OCI-M2 (cell line): ENCODE results near the gene HTT-AS.
"Not testable (repeated sequence)": the region's sequence is repeated elsewhere in the genome, so short reads cannot be mapped to it uniquely, and the experiment has no call there.

ENCODE experiments used
- DNase-seq: peaks from one replicate; lab custom pipeline; 2025; ENCODE audit not compliant: unreplicated experiment; lab: John Stamatoyannopoulos, UW

The HTT-AS gene

GRCh38 chr4:3074078-3074845, at the start of gene HTT-AS, which contains the start of gene HTT:
Gene HTT-AS (minus strand): TSS chr4:3074538.
Gene HTT (plus strand): TSS chr4:3074681. CDS start chr4:3074826, 145 bp downstream.
- peak; percentile 43 for DNase-seq

DNA sequence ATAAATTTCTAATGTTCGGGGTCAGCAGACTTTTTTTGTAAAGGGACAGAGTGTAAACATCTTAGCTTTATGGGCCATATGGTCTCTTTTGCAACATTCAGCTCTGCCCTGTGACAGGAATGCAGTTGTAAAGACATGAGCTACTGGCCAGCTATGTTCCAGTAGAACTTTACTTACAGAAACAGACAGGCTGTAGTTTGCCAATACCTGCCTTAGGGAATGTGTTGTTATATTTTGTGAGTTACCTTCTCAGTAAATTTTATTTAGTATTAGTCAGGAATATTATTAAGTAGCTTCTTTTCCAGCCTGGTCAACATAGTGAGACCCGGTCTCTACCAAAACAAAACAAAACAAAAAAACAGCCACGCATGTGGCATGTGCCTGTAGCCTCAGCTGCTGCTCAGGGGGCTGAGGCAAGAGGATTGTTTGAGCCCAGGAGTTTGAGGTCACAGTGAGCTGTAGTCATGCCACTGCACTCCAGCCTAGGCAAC, 48.9 kb upstream of the HTT-AS start:
- DNase-seq = no peak

DNA sequence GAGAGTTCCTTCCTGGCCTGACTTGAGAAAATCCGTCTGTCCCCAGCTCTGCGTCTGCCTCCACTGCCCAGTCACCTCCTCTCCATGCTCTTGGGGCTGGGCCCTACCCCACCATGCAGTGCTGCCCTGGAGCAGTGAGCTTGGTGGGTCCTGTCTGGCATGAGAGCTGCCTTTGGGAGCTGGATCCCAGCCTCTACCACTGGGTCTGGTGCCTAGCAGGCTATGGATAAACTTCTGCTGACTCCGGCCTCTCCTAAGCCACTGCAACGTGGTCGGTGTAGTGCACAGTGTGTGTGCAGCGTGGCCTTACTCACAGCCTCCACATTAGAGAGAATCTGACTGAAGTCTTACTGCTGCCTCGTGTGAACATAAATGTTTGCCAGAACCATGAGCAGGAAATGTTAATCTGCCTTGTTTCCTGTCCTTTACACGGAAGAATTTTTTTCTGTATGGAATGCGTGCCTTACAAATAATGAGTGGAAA, 47.8 kb upstream of the HTT-AS start:
- no peak for DNase-seq

GRCh38 chr4:3121596-3121995, 47.3 kb upstream of the HTT-AS start:
- no peak for DNase-seq

DNA sequence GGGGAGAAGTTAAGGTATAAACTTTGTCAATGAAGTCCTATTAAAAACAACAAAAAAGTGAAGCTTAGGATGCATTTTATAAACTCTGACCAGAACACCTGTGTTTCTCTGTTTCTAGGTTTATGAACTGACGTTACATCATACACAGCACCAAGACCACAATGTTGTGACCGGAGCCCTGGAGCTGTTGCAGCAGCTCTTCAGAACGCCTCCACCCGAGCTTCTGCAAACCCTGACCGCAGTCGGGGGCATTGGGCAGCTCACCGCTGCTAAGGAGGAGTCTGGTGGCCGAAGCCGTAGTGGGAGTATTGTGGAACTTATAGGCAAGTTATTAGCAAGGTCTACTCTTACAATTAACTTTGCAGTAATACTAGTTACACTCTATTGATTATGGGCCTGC, 46.8 kb upstream of the HTT-AS start:
- DNase-seq = no peak

DNA sequence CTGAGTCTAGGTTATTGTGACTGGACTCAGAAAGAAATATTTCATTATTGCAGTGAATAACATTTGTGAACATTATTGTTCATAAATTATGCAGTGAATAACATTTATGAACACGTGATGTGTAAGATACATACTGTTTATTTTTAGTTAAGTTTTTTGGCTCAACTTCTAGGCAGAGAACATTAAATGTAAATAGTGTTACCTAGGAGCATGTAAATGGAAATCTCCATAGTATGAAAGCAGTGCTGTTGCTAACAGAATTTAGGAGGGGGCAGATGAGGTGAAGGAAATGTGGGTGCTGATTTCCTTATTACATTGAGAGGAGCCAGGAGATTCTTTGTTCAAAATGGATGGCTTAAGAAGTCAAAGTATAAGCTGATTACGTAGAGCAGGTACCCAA, 45.1 kb upstream of the HTT-AS start:
- no peak for DNase-seq

DNA sequence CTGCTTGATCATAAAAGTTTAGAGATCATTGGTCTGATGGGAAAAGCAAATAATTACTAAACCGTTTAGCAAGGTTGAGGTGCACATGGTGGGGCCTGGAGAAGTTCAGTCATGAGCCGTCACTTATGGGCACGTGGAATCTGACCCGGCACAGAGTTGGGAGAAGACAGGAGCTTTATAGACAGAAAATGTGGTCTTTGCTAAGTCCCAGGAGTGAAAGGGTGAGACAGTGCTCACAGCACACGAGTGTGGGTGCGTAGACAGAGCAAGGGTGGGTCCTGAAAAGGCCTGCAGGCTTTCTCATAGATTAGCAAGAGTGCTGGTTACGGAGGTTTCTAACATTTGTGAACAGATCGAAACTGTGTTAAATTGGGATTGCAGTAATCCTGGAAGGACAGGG, 44.0 kb upstream of the HTT-AS start:
- no peak for DNase-seq

- no peak for DNase-seq
These were observed 42.6 kb upstream of the HTT-AS start for GRCh38 chr4:3116955-3117354.

- DNase-seq = no peak
These were observed 41.4 kb upstream of the HTT-AS start for GRCh38 chr4:3115637-3116270.

DNA sequence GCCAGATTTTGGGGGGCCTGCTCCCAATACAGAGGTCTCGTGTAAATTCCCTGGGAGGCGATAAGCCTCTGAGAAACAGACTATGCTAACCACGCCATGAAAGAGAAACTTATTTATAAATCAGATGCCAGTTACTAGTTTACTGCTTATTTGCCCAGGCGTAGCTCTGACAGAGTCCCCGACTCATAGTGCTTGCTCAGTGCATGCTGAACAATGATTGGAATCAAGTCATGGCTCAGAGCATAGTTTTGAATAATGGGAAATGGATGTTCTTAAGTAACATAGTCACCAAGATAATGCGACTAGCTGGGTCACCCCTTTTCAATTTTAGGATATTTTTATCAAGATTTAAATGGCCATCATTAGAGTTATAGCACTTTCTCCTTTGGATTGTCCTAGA, 40.0 kb upstream of the HTT-AS start:
- no peak for DNase-seq

- no peak for DNase-seq
These were observed 38.5 kb upstream of the HTT-AS start for GRCh38 chr4:3112609-3113469.

DNA sequence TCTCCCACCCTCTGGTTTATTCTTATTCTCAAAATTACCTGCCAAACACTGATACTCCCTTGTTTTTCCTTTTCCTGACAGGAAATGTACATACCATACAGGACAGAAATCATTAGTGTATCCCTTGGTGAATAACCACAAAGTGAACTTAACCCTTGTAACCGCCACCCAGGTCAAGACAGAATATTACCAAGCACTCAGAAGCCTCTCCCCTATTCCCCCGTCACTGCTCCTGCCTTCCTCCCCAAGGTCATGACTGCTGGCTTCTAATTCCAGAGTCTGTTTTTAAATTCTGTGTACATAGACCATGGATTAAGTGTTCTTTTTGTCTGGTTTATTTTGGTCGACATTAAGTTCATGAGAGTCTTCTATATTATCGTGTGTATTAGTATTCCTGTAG, 37.9 kb upstream of the HTT-AS start:
- DNase-seq = no peak

DNA sequence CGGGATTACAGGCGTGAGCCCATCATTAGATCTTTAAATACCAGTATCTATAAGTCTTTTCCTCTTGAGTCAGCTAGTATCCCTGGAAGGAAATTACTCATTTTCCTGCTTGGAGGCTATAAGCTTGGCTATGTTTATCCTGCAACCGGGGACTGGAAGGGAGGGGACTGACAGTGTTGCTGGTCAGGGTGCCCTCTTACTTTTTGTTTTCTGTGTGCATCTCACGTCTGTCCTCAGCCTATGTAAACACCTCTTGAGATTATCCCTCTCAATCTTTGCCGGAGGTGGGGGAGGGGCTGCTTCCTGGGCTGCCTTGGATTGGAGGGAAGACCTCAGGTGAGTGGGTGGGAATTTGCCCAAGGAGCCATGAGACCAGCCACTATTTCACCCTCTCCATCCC, 37.1 kb upstream of the HTT-AS start:
- no peak for DNase-seq

DNA sequence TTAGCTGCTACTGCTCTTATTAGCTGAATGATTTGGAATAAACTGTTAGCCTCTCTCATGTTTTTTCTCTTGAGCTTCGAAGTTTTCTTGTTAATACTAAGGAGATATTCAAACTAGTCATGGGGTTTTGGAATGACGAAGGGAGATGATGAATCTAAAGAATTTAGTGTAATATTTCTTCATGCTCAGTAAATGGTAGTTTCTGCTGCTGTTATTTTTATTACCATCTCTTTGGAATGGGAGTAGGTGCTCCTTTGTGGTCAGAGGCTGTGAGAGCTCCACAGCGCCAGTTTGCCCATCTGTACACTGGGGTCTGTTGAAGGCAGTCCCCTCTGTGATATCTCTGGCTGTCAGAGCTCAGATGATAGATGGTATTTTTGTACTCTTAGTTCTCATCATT, 33.9 kb upstream of the HTT-AS start:
- DNase-seq = no peak

- DNase-seq = no peak
These were observed 33.4 kb upstream of the HTT-AS start for GRCh38 chr4:3107691-3108121.

DNA sequence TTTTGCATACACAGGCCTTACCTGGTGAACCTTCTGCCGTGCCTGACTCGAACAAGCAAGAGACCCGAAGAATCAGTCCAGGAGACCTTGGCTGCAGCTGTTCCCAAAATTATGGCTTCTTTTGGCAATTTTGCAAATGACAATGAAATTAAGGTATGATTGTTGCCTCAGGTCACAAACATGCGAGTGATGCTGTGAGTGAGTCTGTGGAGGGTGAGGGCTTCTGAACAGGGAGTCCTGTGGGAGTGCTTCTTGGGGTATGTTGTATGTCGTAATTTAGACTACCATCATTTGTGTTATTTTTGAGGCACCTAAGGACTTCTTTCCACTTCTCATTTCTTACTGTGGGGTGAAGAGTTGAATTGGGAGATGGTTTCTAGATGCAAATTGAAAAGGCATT, 32.9 kb upstream of the HTT-AS start:
- DNase-seq = no peak

DNA sequence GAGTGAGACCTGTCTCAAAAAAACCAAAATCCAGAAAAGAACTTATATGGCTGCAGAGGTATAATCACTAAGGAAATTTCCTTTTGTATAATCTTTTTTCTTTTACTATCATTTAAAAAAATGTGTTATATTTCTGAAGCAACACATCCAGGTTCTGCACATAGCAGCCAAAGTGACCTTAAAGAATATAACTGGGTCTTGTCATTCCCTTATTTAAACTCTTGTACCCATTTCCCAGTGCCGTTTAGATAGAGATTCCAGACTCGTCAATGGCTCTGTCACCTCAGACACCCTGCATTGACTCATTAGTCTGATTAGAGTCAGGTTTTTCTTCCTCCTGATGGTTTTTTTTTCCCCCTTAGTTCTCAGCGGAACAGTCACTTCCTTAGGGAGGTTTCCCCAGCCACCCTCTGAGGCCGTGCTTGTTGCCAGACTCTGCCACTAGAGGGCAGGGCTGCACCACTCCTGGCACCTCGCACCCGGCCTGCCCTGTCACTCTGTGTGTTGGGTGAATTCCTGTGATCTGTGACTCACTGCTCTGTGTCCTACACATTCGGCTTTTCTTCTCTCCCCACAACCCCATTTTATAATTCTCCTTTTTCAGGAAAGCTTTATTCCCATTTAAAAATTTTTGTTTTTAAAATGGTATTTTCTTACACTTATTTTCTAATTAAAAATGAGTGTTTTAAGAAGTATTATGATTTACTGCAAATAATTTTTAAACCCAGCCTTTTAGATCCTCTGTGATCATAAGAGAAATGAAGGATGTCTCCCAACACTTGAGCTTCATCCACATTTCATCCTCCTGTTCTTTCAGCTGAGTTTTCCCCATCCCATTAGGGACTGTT, 32.2 kb upstream of the HTT-AS start:
- DNase-seq = peak; percentile 65

- no peak for DNase-seq
These were observed 24.0 kb upstream of the HTT-AS start for GRCh38 chr4:3098346-3098745.

DNA sequence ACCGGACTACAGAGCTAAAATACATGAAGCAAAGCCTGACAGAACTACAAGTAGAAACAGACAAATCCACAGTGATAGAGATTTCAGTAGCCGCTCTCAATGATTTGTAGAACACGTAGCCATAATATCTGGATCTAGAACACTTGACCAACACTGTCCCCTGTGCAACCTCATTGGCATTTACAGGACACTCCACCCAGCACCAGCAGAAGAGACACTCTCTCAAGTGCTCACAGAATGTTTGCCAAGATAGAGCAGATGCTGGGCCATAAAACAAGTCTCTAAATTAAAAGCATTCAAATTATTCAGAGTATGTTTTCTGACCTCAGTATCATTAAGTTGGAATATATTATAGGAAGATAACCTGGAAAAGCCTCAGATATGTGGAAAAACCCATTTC, 21.9 kb upstream of the HTT-AS start:
- DNase-seq = no peak

GRCh38 chr4:3094701-3095100, 20.4 kb upstream of the HTT-AS start:
- not testable (repeated sequence) for DNase-seq
